Activated T-helper 1 cell treated with anti-CD3 and anti-CD28 coated beads, Interleukin-12 subunit alpha, Interleukin-12 subunit beta, Interleukin-2, Interleukin-4 antibody, amounts not matched to agents 30 ng/mL and 10 ng/mL and 1 ng/mL, durations not matched to agents 14 hours and 24 hours and 36 hours (primary cell): ENCODE results near the gene OAT. TPM values are rescaled to one million over a fixed set of nuclear protein-coding genes. Genes with fewer than 3 reads are reported as not detected.
A peak's percentile ranks its signal among the peaks of the same experiment; 100 is the strongest.
"Not testable (repeated sequence)": the region's sequence is repeated elsewhere in the genome, so short reads cannot be mapped to it uniquely, and the experiment has no call there.

Experiments used
- DNase-seq: peaks from one replicate; pipeline ENCODE4 v3.0.0; 2021; ENCODE audit warnings: low spot score
- H3K27ac Mint-ChIP-seq: one replicate; pipeline ENCODE4 v1.8.0; 2021; ENCODE audit warnings: mild to moderate bottlenecking, mixed read lengths
- H3K27me3 Mint-ChIP-seq: one replicate; pipeline ENCODE4 v1.8.0; 2022; ENCODE audit warnings: mild to moderate bottlenecking, moderate library complexity, mixed read lengths; ENCODE audit not compliant: insufficient read depth
- H3K36me3 Mint-ChIP-seq: one replicate; pipeline ENCODE4 v1.8.0; 2021; ENCODE audit warnings: low read depth, mixed read lengths
- H3K4me1 Mint-ChIP-seq: one replicate; pipeline ENCODE4 v1.8.0; 2021; ENCODE audit warnings: low read depth, mixed read lengths
- H3K4me3 Mint-ChIP-seq: one replicate; pipeline ENCODE4 v1.8.0; 2021; ENCODE audit warnings: mild to moderate bottlenecking, moderate library complexity, mixed read lengths
- H3K9me3 Mint-ChIP-seq: one replicate; pipeline ENCODE4 v1.8.0; 2021; ENCODE audit warnings: mixed read lengths
- intact Hi-C: fragments of 100-400 bp; cut with micrococcal nuclease; formaldehyde crosslinking; loops from one replicate; pipeline ENCODE4 v1.15.1; 2024
- total RNA-seq: library from RNA; stranded (reverse); gene quantifications from 2 replicates; pipeline ENCODE4 v1.2.3, GENCODE V29; 2022

Gene OAT
- total RNA-seq, 1 donor from 2014 or later: 35.6 TPM

GRCh38 chr10:124455441-124455840, 36.7 kb upstream of the OAT start:
- H3K36me3 Mint-ChIP-seq: no peaks in the 10 kb centered on the region
- no peaks in the 10 kb centered on the region for H3K9me3 Mint-ChIP-seq
- H3K27ac Mint-ChIP-seq: no peak overlapping the region
- no peaks in the 10 kb centered on the region for H3K4me1 Mint-ChIP-seq
- peaks cover 68% of the 10 kb centered on the region for H3K27me3 Mint-ChIP-seq
- H3K4me3 Mint-ChIP-seq: no peak overlapping the region
- no peak for DNase-seq
- intact Hi-C loops: no loop called here

GRCh38 chr10:124453960-124454610, 35.4 kb upstream of the OAT start:
- peaks cover 77% of the 10 kb centered on the region for H3K27me3 Mint-ChIP-seq
- no peaks in the 10 kb centered on the region for H3K9me3 Mint-ChIP-seq
- intact Hi-C loops: no loop called here
- H3K27ac Mint-ChIP-seq: no peak overlapping the region
- no peaks in the 10 kb centered on the region for H3K4me1 Mint-ChIP-seq
- H3K36me3 Mint-ChIP-seq: no peaks in the 10 kb centered on the region
- DNase-seq: no peak
- H3K4me3 Mint-ChIP-seq: no peak overlapping the region

GRCh38 chr10:124451276-124451675, 32.6 kb upstream of the OAT start:
- H3K36me3 Mint-ChIP-seq: no peaks in the 10 kb centered on the region
- no peak for DNase-seq
- no peak overlapping the region for H3K27ac Mint-ChIP-seq
- H3K4me3 Mint-ChIP-seq: no peak overlapping the region
- peaks cover 6% of the 10 kb centered on the region for H3K4me1 Mint-ChIP-seq
- H3K27me3 Mint-ChIP-seq: peaks cover 84% of the 10 kb centered on the region
- intact Hi-C loops: no loop called here
- H3K9me3 Mint-ChIP-seq: no peaks in the 10 kb centered on the region

- Mint-ChIP-seq H3K9me3 (no peaks in the 10 kb centered on the region), H3K27me3 (peaks cover 85% of the 10 kb centered on the region), H3K27ac (no peak overlapping the region), H3K4me3 (no peak overlapping the region), H3K4me1 (peaks cover 6% of the 10 kb centered on the region), H3K36me3 (no peaks in the 10 kb centered on the region)
- no peak for DNase-seq
- intact Hi-C loops: no loop called here
Observed at GRCh38 chr10:124450783-124451057, 32.0 kb upstream of the OAT start.

GRCh38 chr10:124450012-124450782, 31.5 kb upstream of the OAT start, which contains the start of gene NKX1-2:
TSS of gene NKX1-2 (minus strand) at chr10:124450035. CDS start at chr10:124449943, 92 bp downstream.
- no peak for DNase-seq
- H3K9me3 Mint-ChIP-seq: no peaks in the 10 kb centered on the region
- peaks cover 87% of the 10 kb centered on the region for H3K27me3 Mint-ChIP-seq
- peaks cover 6% of the 10 kb centered on the region for H3K4me1 Mint-ChIP-seq
- peak within 1 kb of the TSS; percentile 55 for H3K27ac Mint-ChIP-seq
- intact Hi-C loops: no loop called here
- H3K36me3 Mint-ChIP-seq: no peaks in the 10 kb centered on the region
- H3K4me3 Mint-ChIP-seq: no peak within 1 kb of the TSS

- Mint-ChIP-seq H3K9me3 (no peaks in the 10 kb centered on the region), H3K36me3 (no peaks in the 10 kb centered on the region), H3K4me1 (peaks cover 6% of the 10 kb centered on the region), H3K27me3 (peaks cover 85% of the 10 kb centered on the region), H3K27ac (peak overlapping the region; percentile 55), H3K4me3 (no peak overlapping the region)
- intact Hi-C loops: loop anchor here (5.0 kb wide), 1 partner anchor 1307 kb away; no protein-coding TSS in a partner anchor
- DNase-seq: no peak
Observed at GRCh38 chr10:124449170-124450011, 30.7 kb upstream of the OAT start.

GRCh38 chr10:124448696-124449169, 30.0 kb upstream of the OAT start:
- intact Hi-C loops: loop anchor here (5.0 kb wide), 1 partner anchor 1306 kb away; no protein-coding TSS in a partner anchor

GRCh38 chr10:124447751-124448466, 29.2 kb upstream of the OAT start:
- Mint-ChIP-seq H3K36me3 (no peaks in the 10 kb centered on the region), H3K27me3 (peaks cover 78% of the 10 kb centered on the region), H3K4me3 (no peak overlapping the region), H3K27ac (no peak overlapping the region), H3K9me3 (no peaks in the 10 kb centered on the region), H3K4me1 (peaks cover 6% of the 10 kb centered on the region)
- intact Hi-C loops: loop anchor here (5.0 kb wide), 1 partner anchor 1306 kb away; no protein-coding TSS in a partner anchor
- no peak for DNase-seq

More at GRCh38 chr10:124448696-124449169, 30.0 kb upstream of the OAT start:
- Mint-ChIP-seq H3K4me1 (peaks cover 6% of the 10 kb centered on the region), H3K4me3 (no peak overlapping the region), H3K27me3 (peaks cover 82% of the 10 kb centered on the region), H3K36me3 (no peaks in the 10 kb centered on the region), H3K9me3 (no peaks in the 10 kb centered on the region), H3K27ac (peak overlapping the region; percentile 55)
- no peak for DNase-seq

- peaks cover 6% of the 10 kb centered on the region for H3K4me1 Mint-ChIP-seq
- H3K4me3 Mint-ChIP-seq: no peak overlapping the region
- no peaks in the 10 kb centered on the region for H3K9me3 Mint-ChIP-seq
- peaks cover 70% of the 10 kb centered on the region for H3K27me3 Mint-ChIP-seq
- H3K27ac Mint-ChIP-seq: no peak overlapping the region
- H3K36me3 Mint-ChIP-seq: no peaks in the 10 kb centered on the region
- intact Hi-C loops: loop anchor here (5.0 kb wide), 1 partner anchor 1305 kb away; no protein-coding TSS in a partner anchor
- DNase-seq: no peak
Observed at GRCh38 chr10:124446830-124447750, 28.4 kb upstream of the OAT start.

GRCh38 chr10:124441694-124442093, 23.0 kb upstream of the OAT start:
- H3K4me1 Mint-ChIP-seq, H3K9me3 Mint-ChIP-seq, DNase-seq, H3K27ac Mint-ChIP-seq, intact Hi-C loops, H3K36me3 Mint-ChIP-seq, H3K4me3 Mint-ChIP-seq: not testable (repeated sequence)
- peaks cover 28% of the 10 kb centered on the region for H3K27me3 Mint-ChIP-seq

- no peaks in the 10 kb centered on the region for H3K4me1 Mint-ChIP-seq
- H3K4me3 Mint-ChIP-seq: no peak overlapping the region
- H3K27ac Mint-ChIP-seq: no peak overlapping the region
- peaks cover under 1% of the 10 kb centered on the region for H3K27me3 Mint-ChIP-seq
- no peak for DNase-seq
- intact Hi-C loops: no loop called here
- H3K9me3 Mint-ChIP-seq: no peaks in the 10 kb centered on the region
- H3K36me3 Mint-ChIP-seq: no peaks in the 10 kb centered on the region
Observed at GRCh38 chr10:124436191-124436638, 17.5 kb upstream of the OAT start.
